Natural killer cell (primary cell): ENCODE results near the gene SCN5A. TPM values are rescaled to one million over a fixed set of nuclear protein-coding genes. Genes with fewer than 3 reads are reported as not detected.

ENCODE experiments used
- ATAC-seq, 3 donors: fragments of 150-1000 bp in 2 of 3; fragments of 200-7000 bp in 1 of 3; cut with Tn5 transposase; 1 replicate in 1 of 3; 2 replicates in 2 of 3; pipeline ENCODE4 v1.10.0; 2021; ENCODE audit warnings: mild to moderate bottlenecking in 2 of 3, moderate library complexity in 2 of 3
- DNase-seq, 2 donors: peaks; one replicate each; pipeline versions ENCODE4 v3.0.0 to v3.0.0-alpha.2; 2013 to 2021; ENCODE audit warnings: mixed read lengths in 1 of 2
- H3K27ac ChIP-seq: one replicate; pipeline ENCODE4 v1.5.1; 2013; ENCODE audit warnings: mild to moderate bottlenecking, low read length
- H3K27me3 ChIP-seq: one replicate; pipeline ENCODE4 v1.6.1; 2013; ENCODE audit warnings: low read length; ENCODE audit not compliant: control insufficient read depth, insufficient read depth
- H3K36me3 ChIP-seq: one replicate; pipeline ENCODE4 v1.6.1; 2013; ENCODE audit warnings: low read length; ENCODE audit not compliant: control insufficient read depth, insufficient read depth
- H3K4me1 ChIP-seq: one replicate; pipeline ENCODE4 v1.6.1; 2013; ENCODE audit warnings: low read length; ENCODE audit not compliant: control insufficient read depth, insufficient read depth
- H3K4me3 ChIP-seq: one replicate; pipeline ENCODE4 v1.5.1; 2013; ENCODE audit warnings: low read length
- H3K9me3 ChIP-seq: one replicate; pipeline ENCODE4 v1.6.1; 2013; ENCODE audit warnings: low read length; ENCODE audit not compliant: control insufficient read depth, insufficient read depth
- H3K27ac Mint-ChIP-seq, 2 donors: one replicate each; pipeline ENCODE4 v1.8.0; 2022; ENCODE audit warnings: mild to moderate bottlenecking in 2 of 2, mixed read lengths in 2 of 2, moderate library complexity in 1 of 2
- H3K27me3 Mint-ChIP-seq, 2 donors: one replicate each; pipeline ENCODE4 v1.8.0; 2022; ENCODE audit warnings: low read depth in 2 of 2, mixed read lengths in 2 of 2
- H3K36me3 Mint-ChIP-seq: one replicate; pipeline ENCODE4 v1.8.0; 2022; ENCODE audit warnings: mixed read lengths
- H3K4me1 Mint-ChIP-seq, 2 donors: one replicate each; pipeline ENCODE4 v1.8.0; 2022; ENCODE audit warnings: mixed read lengths in 2 of 2
- H3K4me3 Mint-ChIP-seq: one replicate; pipeline ENCODE4 v1.8.0; 2022; ENCODE audit warnings: mild to moderate bottlenecking, moderate library complexity, mixed read lengths
- H3K9me3 Mint-ChIP-seq, 2 donors: one replicate each; pipeline ENCODE4 v1.8.0; 2022; ENCODE audit warnings: mixed read lengths in 2 of 2
- WGBS: methylation state at CpG from one replicate; pipeline ENCODE4 v1.1.7; 2013; ENCODE audit warnings: missing lambda C conversion rate; ENCODE audit not compliant: insufficient coverage; 5-methylcytosine and 5-hydroxymethylcytosine counted together
- intact Hi-C: fragments of 100-400 bp; cut with micrococcal nuclease; formaldehyde crosslinking; loops from one replicate; pipeline ENCODE4 v1.14.2; 2022
- total RNA-seq, 4 donors: library from RNA; stranded (reverse); fragments of 120-200 nt in 1 of 4; gene quantifications; one replicate each; pipeline versions ENCODE4 v1.2.3 to v1.2.4, GENCODE V29; 2013 to 2022
- TF ChIP-seq, protein P1 (sequence below): fragments of 200-600 bp; IDR thresholded peaks from one replicate; pipeline ENCODE4 v1.8.0; 2022; ENCODE audit warnings: antibody characterized with exemption

Gene SCN5A
- total RNA-seq, 3 donors from 2014 or later (not counting 1 experiment from before 2014, with no cell fraction given), result 0.50 TPM; not detected in 2

- H3K36me3 Mint-ChIP-seq, result no peaks in the 10 kb centered on the region
These were observed 48.9 kb downstream of the SCN5A start for GRCh38 chr3:38600551-38600950.

DNA sequence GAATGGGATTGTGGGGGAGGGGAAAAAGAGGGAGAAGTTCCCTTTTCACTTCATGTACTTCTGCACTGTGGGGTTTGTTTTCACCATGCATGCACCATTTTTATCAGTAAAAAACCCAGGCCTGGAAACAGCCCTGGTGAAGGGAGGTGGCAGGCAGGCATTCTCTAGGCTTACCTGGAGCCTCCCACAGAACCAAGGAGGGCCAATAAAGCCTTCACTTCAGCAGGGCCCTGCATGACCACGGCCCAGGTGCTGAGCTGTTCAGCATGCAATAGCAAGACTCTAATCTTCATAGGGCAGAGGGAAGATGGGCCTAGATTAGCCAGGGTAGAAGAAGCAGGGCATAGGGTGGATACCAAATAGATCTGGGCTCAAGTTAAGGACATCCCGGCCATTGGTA is 49.6 kb downstream of the SCN5A start:
- Mint-ChIP-seq H3K27ac (no peak overlapping the region), H3K36me3 (no peaks in the 10 kb centered on the region), H3K9me3 (no peaks in the 10 kb centered on the region), H3K27me3 (peaks cover 15 to 16% of the 10 kb centered on the region in 2 donors), H3K4me3 (no peak overlapping the region), H3K4me1 (no peaks in the 10 kb centered on the region)
- Histone ChIP-seq H3K4me3 (no peak overlapping the region), H3K4me1 (no peaks in the 10 kb centered on the region), H3K36me3 (no peaks in the 10 kb centered on the region), H3K27ac (no peak overlapping the region), H3K9me3 (no peaks in the 10 kb centered on the region), H3K27me3 (peaks cover 2% of the 10 kb centered on the region)
- no peak for DNase-seq
- no peak for ATAC-seq
- TF ChIP-seq, protein P1, sequence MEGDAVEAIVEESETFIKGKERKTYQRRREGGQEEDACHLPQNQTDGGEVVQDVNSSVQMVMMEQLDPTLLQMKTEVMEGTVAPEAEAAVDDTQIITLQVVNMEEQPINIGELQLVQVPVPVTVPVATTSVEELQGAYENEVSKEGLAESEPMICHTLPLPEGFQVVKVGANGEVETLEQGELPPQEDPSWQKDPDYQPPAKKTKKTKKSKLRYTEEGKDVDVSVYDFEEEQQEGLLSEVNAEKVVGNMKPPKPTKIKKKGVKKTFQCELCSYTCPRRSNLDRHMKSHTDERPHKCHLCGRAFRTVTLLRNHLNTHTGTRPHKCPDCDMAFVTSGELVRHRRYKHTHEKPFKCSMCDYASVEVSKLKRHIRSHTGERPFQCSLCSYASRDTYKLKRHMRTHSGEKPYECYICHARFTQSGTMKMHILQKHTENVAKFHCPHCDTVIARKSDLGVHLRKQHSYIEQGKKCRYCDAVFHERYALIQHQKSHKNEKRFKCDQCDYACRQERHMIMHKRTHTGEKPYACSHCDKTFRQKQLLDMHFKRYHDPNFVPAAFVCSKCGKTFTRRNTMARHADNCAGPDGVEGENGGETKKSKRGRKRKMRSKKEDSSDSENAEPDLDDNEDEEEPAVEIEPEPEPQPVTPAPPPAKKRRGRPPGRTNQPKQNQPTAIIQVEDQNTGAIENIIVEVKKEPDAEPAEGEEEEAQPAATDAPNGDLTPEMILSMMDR, result no peak
- WGBS, result 78% methylated on average over 2 of the region's 2 CpGs
- intact Hi-C loops, result no loop called here

More at GRCh38 chr3:38600551-38600950, 48.9 kb downstream of the SCN5A start:
- Histone ChIP-seq H3K27me3 (no peaks in the 10 kb centered on the region), H3K4me3 (no peak overlapping the region), H3K4me1 (no peaks in the 10 kb centered on the region), H3K36me3 (no peaks in the 10 kb centered on the region), H3K27ac (no peak overlapping the region), H3K9me3 (no peaks in the 10 kb centered on the region)
- DNase-seq (no peak), ATAC-seq (no peak)
- H3K4me1 Mint-ChIP-seq, result no peaks in the 10 kb centered on the region
- H3K9me3 Mint-ChIP-seq, result no peaks in the 10 kb centered on the region
- intact Hi-C loops, result no loop called here
- H3K4me3 Mint-ChIP-seq, result no peak overlapping the region
- H3K27me3 Mint-ChIP-seq, result peaks cover 15 to 16% of the 10 kb centered on the region in 2 donors
- no peak overlapping the region for H3K27ac Mint-ChIP-seq
- WGBS, result 85% methylated on average over 1 of the region's 1 CpG
- TF ChIP-seq, protein P1, result no peak

DNA sequence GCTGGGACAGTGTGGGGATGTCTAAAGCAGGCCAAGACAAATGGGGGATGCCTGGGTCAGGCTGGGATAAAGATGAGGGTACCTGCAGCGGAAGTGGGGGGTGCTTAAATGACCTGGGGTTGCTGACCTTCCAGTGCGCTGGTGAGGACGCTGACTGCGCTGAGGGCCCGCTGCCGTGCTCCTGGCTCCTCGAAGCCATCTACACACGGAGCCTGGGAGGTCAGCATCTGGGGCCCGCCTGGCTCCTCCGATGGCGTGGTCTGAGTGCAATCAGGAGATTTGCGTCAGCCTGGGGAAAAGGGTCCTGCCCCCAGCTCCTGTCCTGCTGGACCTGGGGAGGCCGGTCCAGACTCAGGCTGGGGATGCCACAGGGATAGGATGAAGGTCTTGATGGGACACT is 50.7 kb downstream of the SCN5A start:
- H3K4me3 Mint-ChIP-seq, result no peak overlapping the region
- no peaks in the 10 kb centered on the region for H3K9me3 Mint-ChIP-seq
- H3K4me1 Mint-ChIP-seq, result no peaks in the 10 kb centered on the region
- H3K27ac Mint-ChIP-seq, result no peak overlapping the region
- peaks cover 3% of the 10 kb centered on the region for H3K27me3 ChIP-seq
- H3K27me3 Mint-ChIP-seq, result peaks cover 18 to 22% of the 10 kb centered on the region in 2 donors
- no peaks in the 10 kb centered on the region for H3K36me3 Mint-ChIP-seq
- intact Hi-C loops, result no loop called here
- TF ChIP-seq, protein P1, result no peak
- no peak overlapping the region for H3K4me3 ChIP-seq
- DNase-seq, result no peak
- H3K36me3 ChIP-seq, result no peaks in the 10 kb centered on the region
- ATAC-seq, result no peak
- WGBS, result 90% methylated on average over 13 of the region's 13 CpGs
- no peaks in the 10 kb centered on the region for H3K9me3 ChIP-seq
- H3K4me1 ChIP-seq, result no peaks in the 10 kb centered on the region
- H3K27ac ChIP-seq, result no peak overlapping the region

DNA sequence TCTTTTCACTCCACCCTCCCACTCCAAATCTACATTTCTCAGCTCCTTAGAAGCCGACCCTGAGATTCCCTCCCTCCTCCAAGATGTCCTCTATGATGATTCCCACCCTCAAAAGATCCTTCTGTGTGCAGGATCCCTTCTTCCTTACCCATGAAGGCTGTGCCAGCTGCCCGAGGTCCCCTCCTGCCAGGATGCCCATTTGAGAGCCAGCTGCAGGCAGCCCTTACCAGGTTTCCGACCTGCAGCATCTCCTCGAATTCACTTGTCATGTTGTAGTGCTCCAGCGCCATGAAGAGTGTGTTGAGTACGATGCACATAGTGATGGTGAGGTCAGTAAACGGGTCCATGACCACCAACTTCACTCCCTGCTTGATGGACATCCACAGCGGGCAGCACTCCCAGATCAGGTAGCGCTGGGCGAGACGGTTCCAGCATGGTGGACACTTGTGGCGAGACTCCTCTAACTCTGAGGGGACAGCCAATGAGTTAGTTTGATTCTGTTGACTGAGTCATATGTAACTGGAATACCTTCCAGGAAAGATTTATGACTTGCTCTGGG is 51.9 kb downstream of the SCN5A start:
- DNase-seq, result no peak
- H3K4me1 ChIP-seq, result no peaks in the 10 kb centered on the region
- H3K4me1 Mint-ChIP-seq, result no peaks in the 10 kb centered on the region
- no peaks in the 10 kb centered on the region for H3K9me3 Mint-ChIP-seq
- H3K4me3 ChIP-seq, result no peak overlapping the region
- TF ChIP-seq, protein P1, result no peak
- H3K27me3 Mint-ChIP-seq, result peaks cover 25 to 26% of the 10 kb centered on the region in 2 donors
- peaks cover 3% of the 10 kb centered on the region for H3K27me3 ChIP-seq
- 86% methylated on average over 12 of the region's 12 CpGs for WGBS
- ATAC-seq, result no peak
- no peak overlapping the region for H3K4me3 Mint-ChIP-seq
- intact Hi-C loops, result no loop called here
- no peak overlapping the region for H3K27ac ChIP-seq
- no peaks in the 10 kb centered on the region for H3K36me3 Mint-ChIP-seq
- H3K36me3 ChIP-seq, result no peaks in the 10 kb centered on the region
- H3K9me3 ChIP-seq, result no peaks in the 10 kb centered on the region
- H3K27ac Mint-ChIP-seq, result no peak overlapping the region
